NCI-H1048 (cell line): Measurements from ENCODE around the gene TMED9.
"Not testable (repeated sequence)": the region's sequence is repeated elsewhere in the genome, so short reads cannot be mapped to it uniquely, and the experiment has no call there.

Source experiments
- DNase-seq: peaks from one replicate; lab custom pipeline; 2025; lab: John Stamatoyannopoulos, UW

Gene TMED9

GRCh38 chr5:177606071-177607051 is 14.4 kb downstream of the TMED9 start:
- no peak for DNase-seq

GRCh38 chr5:177607115-177607451 is 15.1 kb downstream of the TMED9 start:
- no peak for DNase-seq

- DNase-seq, result peak; percentile 26
Measured at GRCh38 chr5:177607452-177608192, 15.6 kb downstream of the TMED9 start.

- DNase-seq, result no peak
Measured at GRCh38 chr5:177608243-177609075, 16.5 kb downstream of the TMED9 start.

- DNase-seq, result no peak
Measured at GRCh38 chr5:177609076-177610059, 17.4 kb downstream of the TMED9 start.

- no peak for DNase-seq
Measured at GRCh38 chr5:177610131-177610769, 18.2 kb downstream of the TMED9 start.

GRCh38 chr5:177610770-177611445 is 18.9 kb downstream of the TMED9 start:
- no peak for DNase-seq

- no peak for DNase-seq
Measured at GRCh38 chr5:177611446-177612214, 19.6 kb downstream of the TMED9 start.

GRCh38 chr5:177612215-177612673 is 20.2 kb downstream of the TMED9 start:
- no peak for DNase-seq

- DNase-seq, result no peak
Measured at GRCh38 chr5:177620560-177620959, 28.6 kb downstream of the TMED9 start.

GRCh38 chr5:177624172-177624571 is 32.2 kb downstream of the TMED9 start:
- DNase-seq, result not testable (repeated sequence)

GRCh38 chr5:177630186-177630585 is 38.2 kb downstream of the TMED9 start:
- DNase-seq, result not testable (repeated sequence)

GRCh38 chr5:177634912-177635311 is 42.9 kb downstream of the TMED9 start:
- DNase-seq, result not testable (repeated sequence)

GRCh38 chr5:177645462-177645861 is 53.5 kb downstream of the TMED9 start:
- not testable (repeated sequence) for DNase-seq
